ENCODE results near the gene HS3ST6. TPM values are rescaled to one million over a fixed set of nuclear protein-coding genes. Genes with fewer than 3 reads are reported as not detected.
"Not testable (repeated sequence)": the region's sequence is repeated elsewhere in the genome, so short reads cannot be mapped to it uniquely, and the experiment has no call there.

The HS3ST6 gene
- not detected for total RNA-seq (ENCODE audit: insufficient read depth, low replicate concordance)

DNA sequence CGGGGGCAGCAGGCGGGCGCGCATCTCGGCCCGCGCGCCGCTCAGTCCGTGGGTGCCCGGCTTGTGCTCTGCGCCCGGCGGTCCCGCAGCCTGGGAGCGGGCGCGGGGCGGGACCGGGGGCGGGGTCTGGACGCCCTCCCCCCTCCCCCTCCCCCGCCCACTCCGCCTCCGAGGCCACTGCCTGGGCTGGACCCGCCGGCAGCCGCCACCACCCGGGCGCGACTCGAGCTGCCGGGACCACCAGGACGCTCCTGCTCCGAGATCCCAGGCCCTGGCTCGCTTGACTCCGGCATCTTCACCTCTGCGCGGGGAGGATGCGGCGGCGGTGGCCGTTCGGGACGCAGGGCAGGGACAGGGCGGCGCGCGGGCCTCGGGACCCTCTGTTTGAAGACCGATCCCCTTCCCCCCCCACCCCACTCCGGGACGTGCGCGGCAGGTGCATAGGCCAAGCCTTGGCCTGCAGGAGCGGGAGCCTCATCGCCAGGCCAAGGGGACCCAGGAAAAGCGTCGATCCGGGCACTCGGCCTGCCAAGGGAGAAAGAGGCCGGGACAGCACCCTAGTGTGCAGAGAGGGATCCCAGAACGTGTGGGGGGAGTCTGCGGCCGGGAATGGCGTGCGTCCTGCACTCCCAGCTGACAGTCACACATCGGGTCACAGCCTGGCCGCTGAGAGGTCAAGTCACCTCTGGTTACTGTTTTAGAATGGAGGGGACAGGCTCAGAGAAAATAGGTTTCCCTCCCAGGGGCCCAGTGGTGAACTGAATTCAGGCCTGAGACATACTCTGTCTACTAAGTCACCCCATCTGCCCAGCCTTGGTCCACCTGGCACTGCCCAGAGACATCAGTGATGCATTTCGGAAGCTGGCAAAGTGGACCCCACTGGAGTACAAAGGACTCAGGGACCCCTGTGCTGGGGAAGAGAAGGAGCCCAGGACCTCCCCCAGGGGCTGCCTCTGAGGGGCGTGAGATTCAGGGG, at the start of gene HS3ST6:
TSS of gene HS3ST6 (minus strand) at position 65 of the 976 bp plus-strand sequence. CDS start 92 bp downstream, outside the sequence.
- no peak for DNase-seq (ENCODE audit: low spot score)

DNA sequence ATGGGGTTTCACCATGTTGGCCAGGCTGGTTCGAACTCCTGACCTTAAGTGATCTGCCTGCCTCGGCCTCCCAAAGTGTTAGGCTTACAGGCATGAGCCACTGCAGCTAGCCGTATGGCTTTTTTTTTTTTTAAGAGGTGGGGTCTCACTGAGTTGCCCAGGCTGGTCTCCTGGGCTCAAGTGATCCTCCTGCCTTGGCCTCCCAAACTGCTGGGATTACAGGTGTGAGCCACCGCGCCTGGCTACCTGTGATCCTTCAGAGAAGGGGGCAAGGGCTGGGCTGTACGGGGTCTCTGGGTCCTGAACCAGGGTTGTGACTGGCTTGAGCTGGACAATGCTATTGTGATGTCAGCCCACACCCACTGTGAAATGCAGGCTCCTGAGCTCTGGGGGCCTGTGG, 48.2 kb upstream of the HS3ST6 start, which contains the start of gene RNF151:
TSS of gene RNF151 (plus strand) at position 397 of the 400 bp plus-strand sequence. CDS start 26 bp downstream, outside the sequence.
- DNase-seq (ENCODE audit: low spot score): no peak

DNA sequence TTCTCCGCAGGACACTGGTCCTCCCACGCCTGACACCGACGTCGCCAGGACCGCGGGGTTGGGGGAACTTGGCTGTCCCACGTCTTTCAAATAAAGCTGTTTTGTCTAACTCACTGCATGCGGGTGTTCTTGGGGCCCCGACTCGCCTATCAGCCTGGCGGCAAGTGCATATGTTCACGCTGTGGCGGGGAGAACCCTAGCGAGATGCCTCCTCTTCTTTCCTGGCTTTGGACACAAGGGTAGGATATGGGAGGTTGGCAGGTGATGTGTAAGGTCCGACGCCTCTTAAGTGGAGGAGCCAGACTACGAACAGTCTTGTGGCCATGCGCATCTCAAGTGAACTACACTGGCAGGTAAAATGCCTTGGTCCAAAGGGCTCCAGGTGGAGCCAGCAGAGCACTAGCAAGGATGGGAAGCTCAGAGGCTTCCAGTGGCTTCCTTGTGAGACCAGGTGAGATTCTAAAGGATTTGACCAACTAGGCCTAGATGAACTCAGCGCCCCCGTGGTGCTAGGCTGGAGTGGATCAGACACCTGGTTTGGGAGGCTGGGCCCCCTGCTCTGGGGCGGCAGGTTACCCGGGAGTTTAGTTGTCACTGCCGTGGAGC, 47.3 kb upstream of the HS3ST6 start:
- no peak for DNase-seq (ENCODE audit: low spot score)

DNA sequence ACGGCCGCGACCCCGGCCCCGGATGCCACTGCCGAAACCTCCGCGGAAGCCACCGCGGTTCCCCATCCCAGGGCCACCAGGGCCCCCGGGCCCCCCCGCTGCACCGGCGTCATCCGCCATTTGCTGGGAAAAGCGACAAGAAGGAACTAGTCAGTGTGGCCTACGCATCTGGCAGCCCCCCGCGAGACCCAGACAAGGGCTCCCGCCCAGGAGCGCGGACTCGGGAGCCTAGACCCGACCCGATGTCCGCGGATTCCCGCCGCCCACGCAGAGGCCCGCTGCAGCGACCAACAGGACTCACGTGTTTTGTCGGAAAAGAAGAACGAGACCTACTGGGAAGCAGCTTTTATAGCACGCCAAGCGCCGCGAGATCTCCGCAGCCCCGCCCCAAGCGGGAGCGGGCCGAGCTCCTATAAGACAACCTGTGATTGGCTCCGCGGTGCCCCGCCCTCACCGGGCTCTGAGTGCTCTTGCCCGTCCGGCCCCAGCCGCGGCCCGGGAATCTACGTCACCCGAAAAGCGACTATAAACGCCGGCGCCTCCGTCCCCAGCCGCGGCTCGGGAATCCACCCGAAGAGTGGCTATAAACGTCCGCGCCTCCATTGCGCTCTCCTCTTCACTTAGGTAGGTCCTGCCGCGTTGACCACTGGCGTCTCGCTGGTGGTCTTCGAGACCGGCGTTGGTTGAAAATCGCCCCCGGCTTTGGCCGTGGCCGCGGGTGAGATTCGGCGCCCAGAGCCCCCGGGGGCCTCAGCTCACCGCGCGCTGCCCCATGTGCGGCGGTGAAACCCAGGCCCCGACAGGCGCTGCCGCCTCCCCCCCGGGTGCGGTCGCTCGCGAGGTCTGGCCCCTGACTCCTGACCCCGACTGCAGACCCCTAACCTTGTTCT, 46.5 kb upstream of the HS3ST6 start, which contains the start of gene RPS2:
TSS of gene RPS2 (minus strand) at position 321 of the 890 bp plus-strand sequence. CDS start at position 120, 201 bp downstream.
- DNase-seq (ENCODE audit: low spot score): peak; percentile 99

DNA sequence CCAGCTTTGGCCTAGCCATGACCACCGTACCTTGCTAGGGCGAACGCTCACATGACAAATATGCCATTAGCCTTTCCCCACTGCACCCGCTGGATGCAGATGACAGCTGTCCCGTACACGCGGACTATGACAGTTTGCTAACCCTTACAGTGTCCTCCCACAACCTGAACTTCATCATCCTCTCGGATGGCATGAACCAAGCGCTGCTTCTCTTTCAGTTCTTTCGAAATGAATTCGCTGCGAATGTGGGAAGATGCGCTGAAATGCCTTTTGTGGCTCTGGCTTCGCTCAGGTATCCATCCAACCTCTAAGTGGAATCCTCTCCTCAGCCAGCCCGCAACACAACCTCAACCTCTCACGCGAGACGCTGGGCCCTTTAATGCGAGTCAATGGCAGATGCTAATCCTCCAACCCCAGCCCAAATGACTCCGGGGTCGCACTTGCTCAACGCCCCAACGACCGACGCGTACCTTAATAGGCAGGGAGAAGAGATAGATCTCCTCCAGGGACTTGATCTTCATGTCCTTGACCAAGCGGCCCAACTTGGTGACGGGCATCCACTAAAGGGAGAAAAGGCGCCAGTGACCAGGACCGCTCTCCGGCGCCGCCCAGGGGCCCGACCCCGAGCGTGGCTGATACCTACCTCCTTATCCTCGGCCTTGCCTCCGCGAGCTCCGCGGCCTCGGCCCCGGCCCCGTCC, 45.7 kb upstream of the HS3ST6 start:
- DNase-seq (ENCODE audit: low spot score): no peak

DNA sequence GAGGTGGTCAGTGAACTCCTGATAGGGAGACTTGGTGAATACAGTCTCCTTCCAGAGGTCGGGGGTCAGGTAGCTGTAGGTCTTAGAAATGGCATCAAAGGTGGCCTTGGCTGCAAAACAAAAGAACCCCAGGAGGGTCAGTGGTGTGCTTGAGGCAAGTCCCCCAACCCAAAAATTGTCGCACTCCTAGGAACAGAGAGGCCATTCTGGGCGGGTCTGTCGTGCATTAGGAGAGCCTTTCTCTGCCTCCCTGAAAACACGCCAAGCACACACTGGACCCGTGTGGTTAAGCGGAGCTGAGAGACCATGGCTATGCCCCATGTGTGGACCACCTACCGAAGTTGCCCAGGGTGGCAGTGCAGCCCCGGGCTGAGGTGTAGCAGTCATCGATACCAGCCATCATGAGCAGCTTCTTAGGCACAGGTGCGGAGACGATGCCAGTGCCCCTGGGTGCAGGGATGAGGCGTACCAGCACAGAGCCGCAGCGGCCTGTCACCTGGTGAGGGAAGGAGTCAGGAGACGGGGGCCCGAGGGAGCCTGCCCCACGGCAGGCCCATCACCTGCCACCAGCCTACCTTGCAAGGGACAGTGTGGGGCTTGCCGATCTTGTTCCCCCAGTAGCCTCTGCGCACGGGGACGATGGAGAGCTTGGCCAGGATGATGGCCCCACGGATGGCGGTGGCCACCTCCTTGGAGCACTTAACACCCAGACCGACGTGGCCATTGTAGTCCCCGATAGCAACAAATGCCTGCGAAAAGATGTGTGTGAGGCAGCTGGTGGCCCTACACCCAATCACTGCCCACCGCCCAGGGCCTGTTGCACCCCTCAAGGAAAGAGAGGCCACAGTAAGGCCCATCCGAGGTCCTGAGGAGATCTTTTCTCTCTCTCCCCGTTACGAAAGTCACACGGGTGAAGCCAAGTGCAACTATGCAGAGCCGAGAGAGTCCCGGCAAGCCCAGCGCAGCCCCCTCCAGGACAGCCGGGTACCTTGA, 44.2 kb upstream of the HS3ST6 start:
- DNase-seq (ENCODE audit: low spot score): not testable (repeated sequence)

DNA sequence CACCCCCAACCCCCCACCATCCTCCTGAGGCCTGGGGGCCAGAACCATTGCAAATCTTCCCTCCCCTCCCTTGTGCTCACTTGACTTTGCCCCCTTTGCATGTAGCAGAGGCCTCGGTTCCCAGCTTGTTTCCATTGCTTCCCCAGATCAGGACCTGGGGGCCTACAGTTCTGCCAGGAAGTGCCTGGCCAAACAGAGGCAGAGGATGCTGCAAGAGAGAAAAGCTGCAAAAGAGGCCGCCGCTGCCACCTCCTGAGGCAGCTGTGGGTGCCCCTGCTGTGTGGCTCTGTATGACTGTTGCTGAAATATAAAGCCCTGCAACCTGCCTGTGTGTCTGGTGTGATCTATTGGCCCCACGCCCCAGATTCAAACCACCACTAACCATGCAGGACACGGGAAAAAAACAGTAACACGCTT, 43.4 kb upstream of the HS3ST6 start:
- no peak for DNase-seq (ENCODE audit: low spot score)

DNA sequence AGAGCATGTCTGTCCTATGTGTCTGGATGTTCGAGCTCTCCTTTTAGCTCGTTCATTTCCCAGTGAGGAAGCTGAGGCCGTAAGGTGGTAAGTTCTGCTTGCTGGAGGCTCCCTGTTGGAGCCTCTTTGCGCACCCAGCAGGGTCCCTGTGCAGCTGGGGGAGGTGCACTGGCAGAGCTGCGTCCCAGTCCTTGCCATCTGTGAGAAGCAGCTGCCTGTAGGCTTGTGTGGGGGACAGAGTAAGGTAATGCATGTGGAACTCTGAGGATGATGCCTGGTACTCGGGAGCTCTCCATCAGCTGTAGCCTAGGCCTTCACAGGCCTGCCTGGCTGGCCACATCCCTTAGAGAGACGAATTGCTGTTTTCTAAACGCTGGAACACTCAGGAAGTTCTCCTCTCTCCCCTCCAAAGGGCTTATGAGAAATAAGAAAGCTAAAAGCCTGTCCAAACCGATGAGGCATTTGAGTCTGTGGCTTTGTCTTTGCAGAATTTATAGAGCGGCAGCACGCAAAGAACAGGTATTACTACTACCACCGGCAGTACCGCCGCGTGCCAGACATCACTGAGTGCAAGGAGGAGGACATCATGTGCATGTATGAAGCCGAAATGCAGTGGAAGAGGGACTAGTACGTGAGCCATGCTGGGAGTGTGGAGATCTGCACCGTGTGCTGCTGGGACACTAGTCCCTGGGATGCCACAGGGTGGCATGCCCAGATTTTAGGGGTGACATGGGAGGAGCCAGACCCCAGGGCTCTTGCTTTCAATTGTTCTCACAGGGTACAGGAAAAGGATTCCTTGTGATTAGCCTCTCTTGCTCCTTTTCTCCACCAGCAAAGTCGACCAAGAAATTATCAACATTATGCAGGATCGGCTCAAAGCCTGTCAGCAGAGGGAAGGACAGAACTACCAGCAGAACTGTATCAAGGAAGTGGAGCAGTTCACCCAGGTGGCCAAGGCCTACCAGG, 42.7 kb upstream of the HS3ST6 start:
- DNase-seq (ENCODE audit: low spot score): no peak

DNA sequence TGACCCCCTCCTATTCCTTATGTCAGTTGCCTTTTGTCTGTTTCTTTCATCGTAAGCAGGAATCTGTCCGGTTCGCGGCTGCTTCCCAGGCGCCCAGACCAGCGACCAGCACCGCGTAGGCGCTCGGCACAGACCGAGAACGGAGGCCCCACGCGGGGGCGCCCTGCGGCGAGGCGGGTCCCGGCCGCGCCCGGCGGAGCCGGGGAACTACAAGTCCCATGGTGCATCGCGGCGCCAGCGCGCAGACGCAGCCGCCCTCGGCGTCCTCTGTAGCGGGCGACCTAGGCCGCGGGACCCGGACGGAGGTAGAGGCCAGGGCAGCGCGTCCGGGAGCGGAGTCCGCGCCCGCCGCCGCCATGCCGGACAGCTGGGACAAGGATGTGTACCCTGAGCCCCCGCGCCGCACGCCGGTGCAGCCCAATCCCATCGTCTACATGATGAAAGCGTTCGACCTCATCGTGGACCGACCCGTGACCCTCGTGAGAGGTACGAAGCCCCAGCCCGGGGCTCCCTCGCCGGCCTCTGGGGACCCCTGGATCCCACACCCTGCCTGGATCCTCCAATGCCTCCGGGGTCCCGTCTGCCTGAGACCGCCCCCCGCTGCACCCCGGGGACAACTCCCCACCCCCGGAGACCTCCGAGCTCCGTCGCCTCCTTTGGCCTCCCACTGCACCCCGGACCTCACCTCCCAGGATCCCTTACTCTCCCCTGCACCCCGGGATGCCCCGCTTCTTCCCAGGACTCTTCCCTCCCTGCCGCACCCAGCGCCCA, 41.2 kb upstream of the HS3ST6 start, which contains the start of gene NDUFB10:
TSS of gene NDUFB10 (plus strand) at position 270 of the 771 bp plus-strand sequence. CDS start at position 357, 87 bp downstream.
- DNase-seq (ENCODE audit: low spot score): peak; percentile 89

DNA sequence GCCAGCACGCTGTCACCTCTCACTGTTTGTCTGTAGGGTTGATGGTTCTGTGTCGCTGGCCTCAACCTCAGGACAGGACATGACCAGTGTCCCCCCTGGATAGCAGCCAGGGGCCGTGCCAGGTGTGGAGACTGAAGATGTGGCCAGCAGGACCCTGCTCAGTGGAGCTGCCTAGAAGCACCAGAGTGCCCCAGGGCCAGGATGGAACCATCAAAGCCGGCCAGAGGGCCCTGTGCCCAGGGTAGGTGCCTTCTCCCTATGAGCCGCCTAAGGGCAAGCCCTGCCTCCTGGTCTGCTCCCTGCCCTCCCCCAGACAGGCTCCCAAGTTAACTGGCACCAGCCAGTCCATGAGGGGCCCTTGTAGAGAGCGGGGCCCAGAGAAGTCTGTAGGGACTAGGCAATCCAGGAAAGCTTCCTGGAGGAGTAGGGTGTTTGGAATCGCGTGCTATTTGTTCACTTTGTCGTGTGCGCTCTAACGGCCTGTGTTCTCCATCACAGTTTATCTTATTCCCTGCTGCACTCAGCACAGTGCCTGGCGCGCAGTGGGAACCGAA, 40.6 kb upstream of the HS3ST6 start:
- DNase-seq (ENCODE audit: low spot score): no peak

DNA sequence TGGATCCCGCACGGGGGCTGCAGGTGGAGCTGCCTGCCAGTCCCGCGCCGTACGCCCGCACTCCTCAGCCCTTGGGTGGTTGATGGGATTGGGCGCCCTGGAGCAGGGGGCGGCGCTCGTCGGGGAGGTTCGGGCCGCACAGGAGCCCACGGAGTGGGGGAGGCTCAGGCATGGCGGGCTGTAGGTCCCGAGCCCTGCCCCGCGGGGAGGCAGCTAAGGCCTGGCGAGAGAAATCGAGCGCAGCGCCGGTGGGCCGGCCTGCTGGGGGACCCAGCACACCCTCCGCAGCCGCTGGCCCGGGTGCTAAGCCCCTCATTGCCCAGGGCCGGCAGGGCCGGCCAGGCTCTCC, 39.9 kb upstream of the HS3ST6 start:
- DNase-seq (ENCODE audit: low spot score): not testable (repeated sequence)

DNA sequence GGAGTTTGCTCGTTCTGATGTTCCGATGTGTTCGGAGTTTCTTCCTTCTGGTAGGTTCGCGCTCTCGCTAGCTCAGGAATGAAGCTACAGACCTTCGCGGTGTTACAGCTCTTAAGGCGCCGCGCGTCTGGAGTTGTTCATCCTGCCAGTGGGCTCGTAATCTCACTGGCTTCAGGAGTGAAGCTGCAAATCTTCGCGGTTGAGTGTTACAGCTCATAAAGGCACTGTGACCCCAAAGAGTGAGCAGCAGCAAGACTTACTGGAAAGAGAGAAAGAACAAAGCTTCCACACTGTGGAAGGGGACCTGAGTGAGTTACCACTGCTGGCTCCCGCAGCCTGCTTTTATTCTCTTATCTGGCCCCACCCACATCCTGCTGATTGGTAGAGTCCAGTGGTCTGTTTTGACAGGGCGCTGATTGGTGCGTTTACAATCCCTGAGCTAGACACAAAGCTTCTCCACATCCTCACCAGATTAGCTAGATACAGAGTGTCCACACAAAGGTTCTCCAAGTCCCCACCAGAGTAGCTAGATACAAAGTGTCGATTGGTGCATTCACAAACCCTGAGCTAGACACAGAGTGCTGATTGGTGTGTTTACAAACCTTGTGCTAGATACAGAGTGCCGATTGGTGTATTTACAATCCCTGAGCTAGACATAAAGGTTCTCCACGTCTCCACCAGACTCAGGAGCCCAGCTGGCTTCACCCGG, 39.4 kb upstream of the HS3ST6 start:
- not testable (repeated sequence) for DNase-seq (ENCODE audit: low spot score)

DNA sequence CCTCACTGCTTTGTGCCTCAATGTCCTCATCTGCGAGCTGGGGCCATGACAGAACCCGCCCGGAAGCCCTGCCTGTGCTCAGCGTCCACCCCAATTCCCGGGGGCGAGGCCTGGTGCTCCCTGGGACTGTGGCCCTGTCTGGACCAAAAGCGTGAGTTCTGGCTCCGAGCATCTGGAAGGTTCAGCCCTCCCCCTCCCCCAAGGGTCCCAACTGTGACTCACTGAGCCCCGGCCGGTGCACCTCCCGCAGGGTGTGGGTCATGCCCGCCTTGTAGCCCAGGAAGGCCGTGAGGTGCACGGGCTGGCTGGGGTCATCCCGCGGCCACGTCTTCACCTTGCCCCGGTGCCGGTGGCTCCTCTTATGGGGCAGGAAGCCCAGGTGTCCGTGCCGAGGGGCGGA, 35.5 kb upstream of the HS3ST6 start:
- DNase-seq (ENCODE audit: low spot score): no peak

DNA sequence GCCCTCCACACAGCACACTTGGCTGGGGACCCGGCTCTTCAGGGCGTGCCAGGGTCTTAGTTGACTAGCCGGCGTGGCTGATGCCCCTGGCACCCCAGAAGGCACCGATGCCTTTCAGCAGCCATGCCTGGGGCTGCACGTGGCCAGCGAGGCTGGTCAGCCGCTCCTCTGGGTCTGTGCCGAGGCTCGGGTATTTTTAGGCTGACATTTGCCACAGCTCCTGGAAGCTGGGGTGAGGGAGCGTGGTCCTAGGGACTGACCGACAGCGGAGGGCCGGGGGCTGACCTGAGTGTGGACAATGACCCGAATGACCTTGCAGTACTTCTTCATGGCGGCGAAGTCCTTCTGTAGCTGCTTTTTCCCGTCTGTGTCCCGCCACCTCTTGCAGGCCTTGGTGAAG, 32.3 kb upstream of the HS3ST6 start:
- DNase-seq (ENCODE audit: low spot score): no peak

DNA sequence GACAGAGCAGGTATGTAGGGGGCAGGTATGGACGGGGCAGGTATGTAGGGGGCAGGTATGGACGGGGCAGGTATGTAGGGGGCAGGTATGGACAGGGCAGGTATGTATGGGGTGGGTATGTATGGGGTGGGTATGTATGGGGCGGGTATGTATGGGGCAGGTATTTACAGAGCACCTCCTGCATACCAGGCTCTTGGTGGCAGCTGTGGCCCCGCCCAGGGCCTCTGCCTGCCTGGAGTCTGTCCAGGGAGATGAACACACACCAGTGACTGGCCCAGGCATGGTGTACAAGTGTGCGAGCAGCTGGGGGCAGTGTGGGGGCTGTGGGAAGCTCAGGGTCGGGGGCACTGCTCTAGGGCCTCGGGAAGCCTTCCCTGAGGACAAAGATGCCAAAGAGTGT, 31.8 kb upstream of the HS3ST6 start:
- no peak for DNase-seq (ENCODE audit: low spot score)

DNA sequence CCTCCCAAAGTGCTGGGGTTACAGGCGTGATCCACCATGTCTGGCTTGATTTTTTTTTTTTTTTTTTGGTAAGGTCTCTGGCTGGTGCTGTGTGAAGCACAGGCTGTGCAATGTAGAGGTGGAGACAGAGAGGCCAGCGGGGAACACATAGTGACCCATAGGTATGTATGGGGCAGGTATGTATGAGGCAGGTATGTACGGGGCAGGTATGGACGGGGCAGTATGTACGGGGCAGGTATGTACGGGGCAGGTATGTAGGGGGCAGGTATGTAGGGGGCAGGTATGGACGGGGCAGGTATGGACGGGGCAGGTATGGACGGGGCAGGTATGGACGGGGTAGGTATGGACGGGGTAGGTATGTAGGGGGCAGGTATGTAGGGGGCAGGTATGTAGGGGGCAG, 31.3 kb upstream of the HS3ST6 start:
- DNase-seq (ENCODE audit: low spot score): no peak

DNA sequence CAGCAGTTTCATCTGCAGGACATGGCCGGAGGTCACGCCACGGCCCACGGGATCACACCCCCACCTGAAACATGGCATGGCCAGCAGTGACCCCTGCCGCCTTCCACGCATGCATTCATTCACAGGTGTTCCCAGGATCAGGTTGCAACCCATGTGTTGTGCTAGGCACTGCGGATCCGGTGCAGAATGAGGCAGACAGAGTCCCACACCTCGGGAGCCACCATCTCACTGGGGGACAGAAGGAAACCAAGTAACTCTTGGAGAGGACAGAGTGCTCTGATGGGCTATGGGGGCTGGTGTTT, 29.1 kb upstream of the HS3ST6 start:
- DNase-seq (ENCODE audit: low spot score): no peak
